WI38 (cell line): Measurements from ENCODE around the gene KLLN.
"Not testable (repeated sequence)": the region's sequence is repeated elsewhere in the genome, so short reads cannot be mapped to it uniquely, and the experiment has no call there.

Experiments
- H3K4me3 ChIP-seq: 2 replicates; pipeline ENCODE4 v1.5.1; 2011; ENCODE audit warnings: low read depth, mild to moderate bottlenecking, control low read depth, low read length
- TF ChIP-seq, protein P1 (sequence below): IDR thresholded peaks from 2 replicates; pipeline ENCODE4 v1.5.1; 2012; ENCODE audit warnings: low read depth, mild to moderate bottlenecking, control low read depth, low read length

KLLN gene

DNA sequence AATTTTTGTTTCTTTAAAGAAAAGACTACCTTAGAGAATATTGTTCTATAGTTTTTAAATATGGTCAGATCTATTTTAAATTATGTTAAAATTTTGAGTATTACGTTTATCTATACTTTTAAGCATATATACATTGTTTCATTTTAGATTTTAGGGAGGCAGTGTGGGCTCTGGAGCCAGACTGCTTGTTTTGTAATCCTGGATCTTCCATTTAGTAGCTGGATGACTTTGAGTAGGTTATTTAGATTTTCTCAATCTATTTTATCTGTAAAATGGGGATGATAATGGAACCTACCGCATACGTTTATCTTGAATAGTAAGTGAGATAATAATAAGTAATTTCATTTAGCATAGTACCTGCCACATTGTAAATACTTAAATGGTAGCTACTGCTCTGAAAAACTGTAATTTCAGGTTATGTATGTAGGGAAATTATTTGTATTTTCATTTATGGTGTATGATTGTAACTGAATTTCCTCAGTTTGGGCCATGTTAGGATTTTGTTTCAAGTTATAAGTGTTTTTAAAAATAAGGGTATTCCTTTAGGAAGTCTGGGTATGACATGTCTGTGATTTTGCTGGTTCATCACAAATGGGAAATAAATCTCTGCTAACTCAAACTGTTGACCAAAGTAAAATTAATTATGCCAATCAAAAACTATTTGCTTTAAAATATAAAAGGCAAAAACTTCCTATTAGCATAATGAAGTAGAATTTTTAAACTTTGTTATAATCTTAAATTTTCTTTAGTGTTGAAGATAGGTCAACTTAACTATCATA is 6.6 kb upstream of the KLLN start:
- TF ChIP-seq, protein P1, sequence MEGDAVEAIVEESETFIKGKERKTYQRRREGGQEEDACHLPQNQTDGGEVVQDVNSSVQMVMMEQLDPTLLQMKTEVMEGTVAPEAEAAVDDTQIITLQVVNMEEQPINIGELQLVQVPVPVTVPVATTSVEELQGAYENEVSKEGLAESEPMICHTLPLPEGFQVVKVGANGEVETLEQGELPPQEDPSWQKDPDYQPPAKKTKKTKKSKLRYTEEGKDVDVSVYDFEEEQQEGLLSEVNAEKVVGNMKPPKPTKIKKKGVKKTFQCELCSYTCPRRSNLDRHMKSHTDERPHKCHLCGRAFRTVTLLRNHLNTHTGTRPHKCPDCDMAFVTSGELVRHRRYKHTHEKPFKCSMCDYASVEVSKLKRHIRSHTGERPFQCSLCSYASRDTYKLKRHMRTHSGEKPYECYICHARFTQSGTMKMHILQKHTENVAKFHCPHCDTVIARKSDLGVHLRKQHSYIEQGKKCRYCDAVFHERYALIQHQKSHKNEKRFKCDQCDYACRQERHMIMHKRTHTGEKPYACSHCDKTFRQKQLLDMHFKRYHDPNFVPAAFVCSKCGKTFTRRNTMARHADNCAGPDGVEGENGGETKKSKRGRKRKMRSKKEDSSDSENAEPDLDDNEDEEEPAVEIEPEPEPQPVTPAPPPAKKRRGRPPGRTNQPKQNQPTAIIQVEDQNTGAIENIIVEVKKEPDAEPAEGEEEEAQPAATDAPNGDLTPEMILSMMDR = no peak
- H3K4me3 ChIP-seq = no peak overlapping the region

DNA sequence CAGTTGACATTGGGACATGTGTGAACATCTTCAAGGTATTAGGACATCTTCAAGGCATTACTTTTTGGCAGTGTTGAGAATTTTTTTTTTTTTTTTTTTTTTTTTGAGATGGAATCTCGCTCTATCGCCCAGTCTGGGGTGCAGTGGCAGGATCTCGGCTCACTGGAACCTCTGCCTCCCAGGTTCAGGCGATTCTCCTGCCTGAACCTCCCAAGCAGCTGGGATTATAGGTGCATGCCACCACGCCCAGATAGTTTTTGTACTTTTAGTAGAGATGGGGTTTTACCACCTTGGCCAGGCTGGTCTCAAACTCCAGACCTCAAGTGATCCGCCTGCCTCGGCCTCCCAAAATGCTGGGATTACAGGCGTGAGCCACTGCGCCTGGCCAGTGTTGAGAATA is 5.8 kb upstream of the KLLN start:
- not testable (repeated sequence) for H3K4me3 ChIP-seq

DNA sequence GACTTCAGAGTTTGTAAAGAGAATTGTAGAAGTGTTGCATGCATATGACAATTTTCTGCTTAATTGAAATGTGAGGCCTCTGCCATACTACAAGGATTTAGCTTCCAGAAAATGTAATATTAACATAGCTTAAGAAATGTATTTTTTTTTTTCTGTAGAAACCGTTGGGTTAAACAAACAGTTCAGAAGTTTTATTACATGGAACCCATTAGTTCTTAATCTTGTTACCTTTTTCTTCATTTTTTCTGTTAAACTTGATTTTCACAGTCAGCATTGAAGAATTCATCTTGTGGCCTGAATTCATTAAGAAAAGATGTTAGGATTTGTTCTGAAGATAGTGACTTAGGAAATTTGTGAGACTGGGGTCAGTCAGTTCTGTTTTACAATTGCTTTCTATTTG is 4.9 kb upstream of the KLLN start:
- TF ChIP-seq, protein P1 = no peak
- H3K4me3 ChIP-seq = peak overlapping the region; percentile 93

DNA sequence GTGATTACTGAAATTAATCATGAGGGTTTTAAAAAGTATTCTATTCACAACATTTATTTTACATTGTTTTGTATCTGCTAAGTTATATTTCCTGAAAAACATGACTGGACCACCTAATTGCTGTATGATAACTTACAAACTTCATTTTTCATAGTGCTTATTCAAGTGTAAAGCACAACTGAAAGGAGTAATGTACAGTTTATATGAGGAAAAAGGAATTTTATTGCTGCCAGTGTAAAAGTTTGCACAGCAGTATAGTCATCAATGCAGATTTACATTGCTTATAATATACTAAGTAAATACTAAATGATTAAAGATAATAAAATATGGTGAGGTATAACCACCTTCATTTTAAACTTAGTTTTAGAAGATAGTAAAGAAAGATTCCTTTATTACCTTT is 4.1 kb upstream of the KLLN start:
- TF ChIP-seq, protein P1 = no peak
- H3K4me3 ChIP-seq = peak overlapping the region; percentile 93

DNA sequence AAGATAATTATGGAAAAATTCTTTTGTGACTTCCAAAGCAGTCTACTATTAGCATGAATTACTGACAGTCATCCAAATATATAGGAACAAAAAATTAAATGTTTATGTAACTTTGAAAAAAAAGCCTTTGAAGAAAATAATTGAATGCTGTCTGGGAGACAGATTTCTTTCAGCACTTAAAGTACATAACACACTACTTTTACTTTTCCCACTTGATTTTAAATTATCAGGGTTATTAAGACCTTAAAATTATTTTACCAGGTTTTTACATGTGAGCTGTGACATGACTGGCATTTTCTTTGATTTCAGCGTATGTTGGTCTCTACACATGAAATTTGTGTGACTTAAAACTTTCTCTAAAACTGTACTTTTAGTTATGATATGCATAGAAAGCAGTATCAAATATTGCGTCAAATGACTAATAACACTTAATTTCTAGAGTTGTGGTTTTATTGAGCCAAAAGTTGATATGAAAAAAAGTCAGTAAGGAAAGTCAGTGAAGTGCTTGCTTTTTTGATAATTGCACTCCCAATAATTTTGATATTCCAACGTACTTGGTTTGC is 3.2 kb upstream of the KLLN start:
- peak overlapping the region; percentile 93 for H3K4me3 ChIP-seq

DNA sequence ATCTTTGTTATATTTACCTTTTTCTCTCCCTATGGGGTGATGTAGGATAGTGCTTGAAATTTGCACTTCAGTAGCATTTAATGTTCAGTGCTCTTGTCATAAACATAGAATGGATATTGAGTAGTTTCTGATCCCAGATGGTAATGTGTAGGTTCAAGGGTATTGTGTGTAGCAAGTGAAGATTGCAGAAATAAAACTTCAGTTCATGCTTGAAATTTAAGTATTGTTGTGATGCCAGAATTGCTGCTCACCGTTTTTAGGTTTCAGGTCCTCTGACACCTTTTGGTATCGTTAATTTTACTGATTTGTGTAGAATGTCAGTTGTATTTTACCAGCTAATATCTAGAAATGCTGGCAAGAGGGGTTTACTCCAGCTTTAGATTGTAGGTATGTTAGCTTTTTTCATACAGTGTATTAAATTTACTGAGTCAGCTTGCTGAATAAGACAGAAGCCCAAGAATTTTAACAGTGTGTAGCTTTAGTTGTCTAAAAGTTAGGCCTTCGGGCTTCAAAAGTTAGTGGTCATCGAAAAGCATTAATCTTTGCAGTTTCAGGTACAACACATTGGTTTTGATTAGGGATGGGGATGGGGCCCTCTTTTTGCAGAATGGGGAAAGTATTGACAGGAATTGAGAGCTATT is 2.0 kb upstream of the KLLN start:
- peak overlapping the region; percentile 93 for H3K4me3 ChIP-seq
- TF ChIP-seq, protein P1 = no peak

More for the DNA sequence above, 3.2 kb upstream of the KLLN start:
- TF ChIP-seq, protein P1 = no peak

DNA sequence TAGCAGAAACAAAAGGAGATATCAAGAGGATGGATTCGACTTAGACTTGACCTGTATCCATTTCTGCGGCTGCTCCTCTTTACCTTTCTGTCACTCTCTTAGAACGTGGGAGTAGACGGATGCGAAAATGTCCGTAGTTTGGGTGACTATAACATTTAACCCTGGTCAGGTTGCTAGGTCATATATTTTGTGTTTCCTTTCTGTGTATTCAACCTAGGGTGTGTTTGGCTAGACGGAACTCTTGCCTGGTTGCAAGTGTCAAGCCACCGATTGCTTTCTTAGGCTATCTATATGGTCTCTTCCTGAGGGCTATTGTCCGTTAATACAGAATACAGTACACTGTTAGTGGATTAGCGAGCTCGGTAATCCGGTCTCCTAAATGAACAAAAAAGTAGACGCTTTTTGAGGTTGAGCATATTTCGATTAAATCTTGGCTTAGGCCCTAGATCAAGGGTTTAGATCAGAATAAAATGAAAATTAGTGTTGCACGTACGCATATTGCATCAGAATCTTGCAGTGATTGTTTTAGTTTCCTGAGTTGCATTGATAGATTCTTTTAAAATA is 1.2 kb upstream of the KLLN start:
- TF ChIP-seq, protein P1 = no peak
- peak overlapping the region; percentile 93 for H3K4me3 ChIP-seq

DNA sequence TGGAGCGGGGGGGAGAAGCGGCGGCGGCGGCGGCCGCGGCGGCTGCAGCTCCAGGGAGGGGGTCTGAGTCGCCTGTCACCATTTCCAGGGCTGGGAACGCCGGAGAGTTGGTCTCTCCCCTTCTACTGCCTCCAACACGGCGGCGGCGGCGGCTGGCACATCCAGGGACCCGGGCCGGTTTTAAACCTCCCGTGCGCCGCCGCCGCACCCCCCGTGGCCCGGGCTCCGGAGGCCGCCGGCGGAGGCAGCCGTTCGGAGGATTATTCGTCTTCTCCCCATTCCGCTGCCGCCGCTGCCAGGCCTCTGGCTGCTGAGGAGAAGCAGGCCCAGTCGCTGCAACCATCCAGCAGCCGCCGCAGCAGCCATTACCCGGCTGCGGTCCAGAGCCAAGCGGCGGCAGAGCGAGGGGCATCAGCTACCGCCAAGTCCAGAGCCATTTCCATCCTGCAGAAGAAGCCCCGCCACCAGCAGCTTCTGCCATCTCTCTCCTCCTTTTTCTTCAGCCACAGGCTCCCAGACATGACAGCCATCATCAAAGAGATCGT is 690 bp upstream of the KLLN start:
- peak overlapping the region; percentile 93 for H3K4me3 ChIP-seq
